HG03135 (cell line): Measurements from ENCODE around the gene TNFRSF6B.
"Not testable (repeated sequence)": the region's sequence is repeated elsewhere in the genome, so short reads cannot be mapped to it uniquely, and the experiment has no call there.

Experiments
- ATAC-seq: cut with Tn5 transposase; IDR thresholded peaks from one replicate; pipeline ENCODE4 v1.9.1; 2021; ENCODE audit warnings: mild to moderate bottlenecking, moderate library complexity; ENCODE audit not compliant: unreplicated experiment

Gene TNFRSF6B

GRCh38 chr20:63661959-63662812 lies 34.3 kb upstream of the TNFRSF6B start:
- no peak for ATAC-seq

DNA sequence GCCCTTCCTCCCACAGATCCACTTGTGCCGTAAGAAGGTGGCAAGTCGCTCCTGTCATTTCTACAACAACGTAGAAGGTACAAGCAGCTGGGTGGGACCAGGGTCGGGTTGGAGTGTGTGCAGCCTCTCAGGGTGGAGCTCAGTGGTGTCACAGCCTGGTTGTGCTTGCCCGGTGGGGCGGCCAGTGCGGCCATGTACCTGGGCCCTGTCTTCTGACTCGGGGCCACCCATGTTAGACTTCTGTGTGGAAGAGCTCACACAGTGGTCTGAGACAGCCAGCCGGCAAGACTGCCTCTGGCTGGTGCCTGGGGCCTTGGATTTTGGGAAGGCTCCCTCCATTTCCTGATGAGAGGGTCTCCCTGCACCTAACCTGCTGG lies 33.7 kb upstream of the TNFRSF6B start:
- ATAC-seq = no peak

GRCh38 chr20:63663332-63664066 lies 33.0 kb upstream of the TNFRSF6B start:
- no peak for ATAC-seq

DNA sequence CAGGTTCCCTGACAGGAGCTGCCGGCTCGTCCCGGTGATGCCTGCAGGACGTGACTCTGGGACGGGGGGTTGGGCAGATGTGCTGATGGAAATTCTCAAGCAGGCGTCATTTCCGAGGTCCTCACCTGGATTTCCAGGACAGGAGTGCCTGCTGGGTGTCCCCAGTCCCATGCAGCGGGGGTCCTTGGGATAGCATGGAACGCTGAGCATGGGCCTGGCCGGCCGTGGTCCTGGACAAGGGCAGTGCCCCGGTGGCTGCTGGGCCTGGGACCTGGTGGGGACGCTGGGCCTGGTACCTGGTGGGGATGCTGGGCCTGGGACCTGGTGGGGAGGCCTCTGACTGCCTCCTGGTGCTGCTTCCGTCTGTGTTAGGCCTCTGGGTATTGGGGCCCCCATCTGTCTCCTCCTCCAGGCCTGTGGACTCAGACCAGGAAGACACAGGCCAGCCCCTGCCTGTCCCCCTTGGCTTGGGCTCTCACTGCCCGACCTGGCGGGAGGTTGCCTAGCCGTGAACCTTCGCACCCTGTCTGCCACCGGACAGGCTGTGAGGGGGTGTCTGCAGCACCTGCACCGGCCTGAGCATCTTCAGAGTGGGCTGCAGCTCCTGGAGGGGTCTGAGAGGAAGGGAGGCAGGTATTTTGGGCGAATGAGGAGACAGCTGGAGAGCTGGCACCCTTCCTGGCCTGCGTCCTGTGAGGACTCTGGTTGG lies 32.2 kb upstream of the TNFRSF6B start:
- no peak for ATAC-seq

GRCh38 chr20:63664861-63665594 lies 31.4 kb upstream of the TNFRSF6B start:
- ATAC-seq = no peak

- ATAC-seq = no peak
Observed at GRCh38 chr20:63665708-63666107, 30.7 kb upstream of the TNFRSF6B start.

GRCh38 chr20:63667858-63668257 lies 28.6 kb upstream of the TNFRSF6B start:
- no peak for ATAC-seq

DNA sequence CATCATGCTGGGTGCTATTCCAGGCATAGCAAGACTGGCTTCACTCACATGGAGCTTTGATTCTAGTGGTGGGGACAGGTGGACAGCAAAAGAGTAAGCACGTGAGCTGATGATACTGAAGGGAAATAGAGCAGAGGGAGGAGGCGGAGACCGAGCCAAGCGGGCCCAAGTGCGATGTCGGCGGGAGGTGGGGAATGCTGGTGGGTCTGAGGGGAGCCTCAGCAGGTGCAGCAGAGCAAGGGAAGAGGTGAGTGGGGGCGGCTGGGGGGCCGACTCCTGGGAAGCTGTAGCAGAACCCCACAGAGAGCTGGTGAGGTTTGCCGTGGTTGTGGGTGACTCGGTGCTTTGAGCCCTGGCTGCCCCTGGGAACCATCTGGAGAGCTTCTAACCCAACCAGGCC lies 28.1 kb upstream of the TNFRSF6B start:
- no peak for ATAC-seq

DNA sequence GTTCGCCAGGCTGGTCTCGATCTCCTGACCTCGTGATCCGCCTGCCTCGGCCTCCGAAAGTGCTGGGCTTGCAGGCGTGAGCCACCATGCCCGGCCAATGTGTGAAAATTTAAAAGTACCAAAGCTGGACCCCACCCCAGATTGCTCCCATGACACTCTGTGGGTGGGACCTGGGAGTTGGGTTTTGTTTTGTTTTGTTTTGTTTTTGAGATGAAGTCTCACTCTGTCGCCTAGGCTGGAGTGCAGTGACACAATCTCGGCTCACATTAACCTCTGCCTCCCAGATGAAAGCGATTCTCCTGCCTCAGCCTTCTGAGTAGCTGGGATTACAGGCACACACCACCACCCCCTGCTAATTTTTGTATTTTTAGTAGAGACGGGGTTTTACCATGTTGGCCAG lies 24.8 kb upstream of the TNFRSF6B start:
- ATAC-seq = not testable (repeated sequence)

DNA sequence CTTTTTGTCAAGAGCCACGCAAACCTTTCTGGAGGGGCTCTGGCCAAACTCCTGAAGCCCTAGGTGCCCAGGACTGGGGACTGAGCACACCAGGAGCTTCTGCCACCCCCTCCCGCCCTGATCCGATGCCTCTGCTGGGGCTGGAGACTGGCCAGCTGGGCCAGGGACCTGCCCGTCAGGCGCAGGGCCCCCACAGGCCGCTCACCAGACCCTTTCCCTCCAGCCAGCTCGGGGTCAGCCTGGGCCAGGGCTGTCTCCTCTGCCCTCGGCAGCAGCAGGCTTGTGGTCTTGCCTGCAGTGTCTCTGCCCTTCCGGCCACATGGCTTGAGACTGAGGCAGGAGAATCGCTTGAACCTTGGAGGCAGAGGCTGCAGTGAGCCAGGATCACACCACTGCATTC lies 23.8 kb upstream of the TNFRSF6B start:
- no peak for ATAC-seq

- ATAC-seq = no peak
Observed at GRCh38 chr20:63673951-63674350, 22.5 kb upstream of the TNFRSF6B start.

DNA sequence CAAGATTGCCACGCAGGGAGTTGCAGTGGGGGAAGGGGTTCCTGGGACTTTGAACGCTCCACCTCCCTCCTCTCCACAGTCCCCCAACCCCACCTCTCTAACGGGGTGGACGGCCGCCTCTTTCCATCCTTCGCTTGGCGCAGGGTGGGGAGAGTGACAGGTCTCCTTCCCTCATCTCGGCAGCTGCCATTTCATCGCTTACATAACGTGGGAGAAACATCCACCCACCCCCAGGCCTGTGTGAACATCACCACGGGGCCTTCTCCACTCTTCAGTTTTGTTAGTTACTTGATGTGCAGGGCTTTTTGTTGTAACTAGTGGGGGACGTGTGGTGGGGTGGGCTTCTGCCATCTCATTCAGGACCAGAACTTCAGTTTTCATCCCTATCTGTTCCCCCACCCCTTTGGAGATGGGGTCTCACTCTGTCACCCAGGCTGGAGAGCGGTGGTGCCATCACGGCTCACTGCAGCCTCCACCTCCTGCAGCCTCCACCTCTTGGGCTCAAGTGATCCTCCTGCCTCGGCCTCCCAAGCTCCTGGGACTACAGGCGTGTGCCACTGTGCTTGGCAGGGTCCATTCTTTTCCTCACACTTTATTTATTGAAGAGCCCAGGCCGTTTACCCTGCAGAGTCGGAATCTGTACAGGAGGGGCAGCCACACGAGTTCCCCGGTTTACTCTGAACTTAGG lies 20.6 kb upstream of the TNFRSF6B start:
- no peak for ATAC-seq

DNA sequence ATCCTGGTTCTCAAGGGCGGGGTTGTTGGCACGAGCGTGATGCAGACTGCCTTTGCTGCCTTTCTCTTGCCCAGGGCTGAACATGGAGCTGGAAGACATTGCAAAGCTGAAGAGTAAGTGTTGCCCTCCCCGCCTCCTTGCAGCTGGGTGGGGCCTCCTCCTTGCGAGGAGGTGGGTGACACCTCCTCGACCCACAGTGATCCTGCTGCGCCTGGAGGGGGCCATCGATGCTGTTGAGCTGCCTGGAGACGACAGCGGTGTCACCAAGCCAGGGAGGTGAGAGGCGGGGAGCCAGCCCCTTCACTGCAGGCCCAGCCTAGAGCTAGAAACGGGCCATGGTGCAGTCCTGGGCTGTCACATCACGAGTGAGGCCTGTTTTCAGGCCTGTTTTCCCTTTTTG lies 18.4 kb upstream of the TNFRSF6B start:
- ATAC-seq = no peak

DNA sequence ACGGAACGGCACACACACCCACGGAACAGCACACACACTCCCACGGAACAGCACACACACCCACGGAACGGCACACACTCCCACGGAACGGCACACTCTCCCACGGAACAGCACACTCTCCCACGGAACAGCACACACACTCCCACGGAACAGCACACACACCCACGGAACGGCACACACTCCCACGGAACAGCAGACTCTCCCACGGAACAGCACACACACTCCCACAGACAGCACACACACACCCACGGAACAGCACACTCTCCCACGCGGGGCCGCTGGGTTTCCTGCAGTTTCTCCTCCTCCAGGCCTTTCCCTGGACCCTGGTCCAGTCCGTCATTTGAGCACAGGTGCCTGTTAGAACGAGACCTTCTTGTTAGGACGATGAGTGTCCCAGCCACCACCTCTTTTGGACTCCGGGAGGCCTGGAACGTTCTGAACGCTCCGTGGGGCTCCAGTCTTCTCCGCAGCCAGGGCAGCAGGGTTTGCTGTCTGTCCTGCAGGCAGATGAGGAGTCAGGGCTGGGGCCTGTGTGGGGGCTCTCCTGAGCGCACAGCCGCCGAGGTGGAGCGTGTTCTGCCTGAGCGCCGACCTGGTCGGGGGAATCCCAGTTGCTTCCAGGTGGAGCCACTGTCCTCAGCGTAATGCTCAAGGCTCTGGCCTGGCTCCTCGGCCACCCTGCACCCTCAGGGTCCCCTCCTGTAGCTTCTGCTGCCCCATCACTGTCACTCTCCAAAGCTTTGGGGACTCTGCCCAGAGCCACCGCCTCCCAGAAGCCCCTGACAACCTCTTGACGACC lies 17.6 kb upstream of the TNFRSF6B start:
- ATAC-seq = no peak

- no peak for ATAC-seq
Observed at GRCh38 chr20:63679799-63680305, 16.6 kb upstream of the TNFRSF6B start.

DNA sequence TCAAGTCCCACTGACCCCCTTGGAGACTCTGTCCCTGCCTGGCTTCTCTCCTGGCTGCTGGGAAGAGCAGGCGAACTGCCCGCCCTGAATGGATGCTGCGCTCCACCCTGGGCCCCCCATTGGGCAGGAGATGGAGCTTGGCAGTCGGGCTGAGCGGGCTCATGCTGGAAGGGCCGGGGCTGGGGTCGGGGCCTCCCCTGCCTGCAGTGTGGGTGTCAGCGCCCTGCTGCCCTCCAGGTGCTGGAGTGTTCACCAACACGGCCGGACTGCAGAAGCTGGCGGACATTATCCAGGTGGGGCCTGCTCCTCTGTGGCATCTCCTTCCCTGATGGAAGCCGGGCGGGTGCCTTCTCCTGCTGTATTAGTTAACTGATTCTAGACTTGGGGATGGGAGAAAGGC lies 16.0 kb upstream of the TNFRSF6B start:
- ATAC-seq = no peak

GRCh38 chr20:63680857-63681608 lies 15.4 kb upstream of the TNFRSF6B start:
- ATAC-seq = no peak

DNA sequence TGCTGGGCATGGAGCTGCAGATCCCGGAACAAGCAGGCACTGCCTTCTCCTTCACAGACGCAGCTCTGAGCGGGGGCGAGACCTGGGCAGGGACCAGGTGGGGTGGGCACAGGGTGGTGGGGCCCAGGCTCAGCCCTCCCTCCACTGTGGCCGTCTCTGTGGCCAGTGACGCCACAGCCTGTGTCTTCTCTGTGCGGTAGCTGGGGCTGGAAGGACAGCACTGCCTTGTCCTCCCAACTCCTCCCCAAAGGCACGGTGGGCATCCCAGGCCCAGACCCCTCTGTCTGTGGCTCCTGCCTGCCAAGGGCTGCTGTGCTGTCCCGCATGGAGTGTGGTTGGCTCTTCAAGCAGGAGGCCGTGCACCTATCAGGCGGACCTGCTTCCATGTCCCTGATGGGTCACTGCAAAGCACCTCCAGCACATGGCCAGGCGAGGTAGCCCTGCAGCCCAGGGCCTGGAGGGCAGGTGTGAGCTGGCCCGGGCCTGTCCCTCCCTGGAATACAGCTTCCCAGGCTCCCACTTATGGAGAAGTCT lies 14.8 kb upstream of the TNFRSF6B start:
- no peak for ATAC-seq
